A549 (cell line): Measurements from ENCODE around the gene CSNK1D. TPM values are rescaled to one million over a fixed set of nuclear protein-coding genes. Genes with fewer than 3 reads are reported as not detected.
A peak's percentile ranks its signal among the peaks of the same experiment; 100 is the strongest.

Source experiments
- ATAC-seq, 2 experiments: fragments of 200-7000 bp in 1 of 2; fragments of >200 bp in 1 of 2; cut with Nextera tagmentation in 1 of 2; cut with Tn5 transposase in 1 of 2; 3 replicates each; pipeline versions ENCODE4 v1.8.0 to v1.9.1; 2018 to 2020; ENCODE audit warnings: mild to moderate bottlenecking in 1 of 2, moderate library complexity in 1 of 2
- CTCF ChIA-PET: fragments of 300-600 bp; sonication (Branson Sonifier 250); formaldehyde crosslinking; extraction: SDS; loops from one replicate; lab custom pipeline; 2021; ENCODE audit warnings: antibody characterized with exemption, inconsistent platforms; lab: Yijun Ruan, JAX
- POLR2A ChIA-PET: fragments of 350-600 bp; formaldehyde crosslinking; extraction: SDS; loops from one replicate; lab custom pipeline; 2021; ENCODE audit warnings: antibody characterized with exemption, inconsistent platforms; lab: Yijun Ruan, JAX
- DNase-seq, 2 experiments: peaks; one replicate each; pipeline versions ENCODE4 v3.0.0 to v3.0.0-alpha.2; 2011 to 2016; ENCODE audit warnings: low read depth in 1 of 2, low spot score in 1 of 2
- FAIRE-seq: peaks from 2 replicates; lab custom pipeline; 2011; peaks lifted over from hg19 to GRCh38; lab: Jason Lieb, UNC
- H3K27ac ChIP-seq, 2 experiments: fragments of >200 bp; sonication (Bioruptor Twin); formaldehyde crosslinking; 3 replicates each; pipeline ENCODE4 v1.5.1; 2016 to 2017
- H3K4me1 ChIP-seq: fragments of >200 bp; sonication (Bioruptor Twin); formaldehyde crosslinking; 3 replicates; pipeline ENCODE4 v1.6.1; 2016
- H3K4me2 ChIP-seq: fragments of >200 bp; sonication (Bioruptor Twin); formaldehyde crosslinking; 3 replicates; pipeline ENCODE4 v1.6.1; 2016
- H3K4me3 ChIP-seq: fragments of >200 bp; sonication (Bioruptor Twin); formaldehyde crosslinking; 3 replicates; pipeline ENCODE4 v1.5.1; 2016
- H3K9me3 ChIP-seq: fragments of >200 bp; sonication (Bioruptor Twin); formaldehyde crosslinking; 3 replicates; pipeline ENCODE4 v1.6.1; 2016
- BHLHE40 ChIP-seq: IDR thresholded peaks from 2 replicates; pipeline ENCODE4 v1.6.1; 2012; ENCODE audit warnings: low read depth, low read length, inconsistent platforms
- CHD2 ChIP-seq: fragments of 150-350 bp; IDR thresholded peaks from 2 replicates; pipeline ENCODE4 v1.6.1; 2014; ENCODE audit warnings: low read length; ENCODE audit not compliant: partially characterized antibody
- CHD4 ChIP-seq: fragments of 200-600 bp; sonication (generic); IDR thresholded peaks from 2 replicates; pipeline ENCODE4 v1.6.1; 2016; ENCODE audit warnings: antibody characterized with exemption, mild to moderate bottlenecking, borderline replicate concordance
- FOSB ChIP-seq: fragments of 250-450 bp; sonication (Bioruptor Pico); IDR thresholded peaks from 2 replicates; pipeline ENCODE4 v1.5.0; 2020; ENCODE audit warnings: mild to moderate bottlenecking, moderate library complexity
- FOSL2 ChIP-seq, 2 experiments: fragments of 450-650 bp in 1 of 2; fragments of >200 bp in 1 of 2; sonication (Bioruptor Twin) in 1 of 2; formaldehyde crosslinking; IDR thresholded peaks; 2 replicates each; pipeline versions ENCODE4 v1.5.0 to v1.6.1; 2016 to 2020; ENCODE audit warnings: mild to moderate bottlenecking in 1 of 2, moderate library complexity in 1 of 2
- FOXS1 ChIP-seq: fragments of 250-450 bp; sonication (Bioruptor Pico); IDR thresholded peaks from 2 replicates; pipeline ENCODE4 v1.5.0; 2020; ENCODE audit warnings: mild to moderate bottlenecking, moderate library complexity
- HOXA7 ChIP-seq: fragments of 250-450 bp; sonication (Bioruptor Pico); IDR thresholded peaks from 2 replicates; pipeline ENCODE4 v1.5.0; 2020; ENCODE audit warnings: mild to moderate bottlenecking, moderate library complexity
- KDM5A ChIP-seq: fragments of 200-600 bp; sonication (generic); IDR thresholded peaks from 2 replicates; pipeline ENCODE4 v1.6.1; 2016; ENCODE audit warnings: antibody characterized with exemption, mild to moderate bottlenecking
- MYC ChIP-seq: IDR thresholded peaks from 2 replicates; pipeline ENCODE4 v1.6.1; 2012; ENCODE audit warnings: mild to moderate bottlenecking, inconsistent platforms, low read length, improper control_type of control experiment, borderline replicate concordance
- PHF8 ChIP-seq: fragments of 200-600 bp; sonication (generic); IDR thresholded peaks from 2 replicates; pipeline ENCODE4 v1.6.1; 2016; ENCODE audit warnings: low read depth, mild to moderate bottlenecking, antibody characterized with exemption, moderate library complexity, borderline replicate concordance
- POLR2AphosphoS2 ChIP-seq: conservative IDR thresholded peaks from 2 replicates; pipeline ENCODE4 v1.6.1; 2012; ENCODE audit warnings: low read length, improper control_type of control experiment, inconsistent platforms
- RARB ChIP-seq: fragments of 250-450 bp; sonication (Bioruptor Pico); IDR thresholded peaks from 2 replicates; pipeline ENCODE4 v1.8.0; 2021; ENCODE audit warnings: mild to moderate bottlenecking, moderate library complexity
- RCOR1 ChIP-seq: fragments of 150-350 bp; IDR thresholded peaks from 2 replicates; pipeline ENCODE4 v1.6.1; 2014; ENCODE audit warnings: antibody characterized with exemption, low read length, low read depth
- RNF2 ChIP-seq: fragments of 200-600 bp; sonication (generic); IDR thresholded peaks from 2 replicates; pipeline ENCODE4 v1.6.1; 2016; ENCODE audit warnings: low read depth, mild to moderate bottlenecking, antibody characterized with exemption, moderate library complexity, borderline replicate concordance
- SREBF2 ChIP-seq: fragments of 450-650 bp; IDR thresholded peaks from 2 replicates; pipeline ENCODE4 v1.6.1; 2014; ENCODE audit warnings: mild to moderate bottlenecking, moderate library complexity
- USF2 ChIP-seq: fragments of 450-650 bp; IDR thresholded peaks from 2 replicates; pipeline ENCODE4 v1.6.1; 2014; ENCODE audit warnings: antibody characterized with exemption
- ZC3H11A ChIP-seq: fragments of 450-650 bp; IDR thresholded peaks from 2 replicates; pipeline ENCODE4 v1.6.1; 2014; ENCODE audit warnings: antibody characterized with exemption, mild to moderate bottlenecking
- ZNF302 ChIP-seq: fragments of 250-450 bp; sonication (Bioruptor Pico); IDR thresholded peaks from 2 replicates; pipeline ENCODE4 v1.9.0; 2021; ENCODE audit warnings: inconsistent platforms, mild to moderate bottlenecking, moderate library complexity
- WGBS: methylation state at CpG from one replicate; pipeline ENCODE4 v1.1.6; 2017; ENCODE audit errors: missing lambda C conversion rate; 5-methylcytosine and 5-hydroxymethylcytosine counted together
- polyA plus RNA-seq, 4 experiments: library from polyadenylated mRNA; depleted of rRNA in 3 of 4; stranded (reverse); fragments of >200 nt; fragmentation: RNase III in 1 of 4; extraction: RNeasy Plus Mini Kit Qiagen cat#74134 plus additional on column Dnase treatment in 1 of 4; gene quantifications; 2 replicates in 3 of 4; 3 replicates in 1 of 4; pipeline ENCODE4 v1.2.3, GENCODE V29; 2011 to 2017
- TF ChIP-seq, protein P1 (sequence below): fragments of 200-600 bp; sonication (generic); IDR thresholded peaks from 2 replicates; pipeline ENCODE4 v1.6.1; 2016; ENCODE audit warnings: antibody characterized with exemption, mild to moderate bottlenecking, moderate library complexity
- TF ChIP-seq, protein P2 (sequence below): IDR thresholded peaks from 2 replicates; pipeline ENCODE4 v1.6.1; 2012; ENCODE audit warnings: low read depth, borderline replicate concordance
- TF ChIP-seq, protein P3 (sequence below): fragments of 250-450 bp; sonication (Bioruptor Pico); IDR thresholded peaks from 2 replicates; pipeline ENCODE4 v1.5.0; 2020; ENCODE audit warnings: low read depth, mild to moderate bottlenecking, moderate library complexity
- TF ChIP-seq, protein P4 (sequence below): fragments of >200 bp; sonication (Bioruptor Twin); formaldehyde crosslinking; IDR thresholded peaks from 3 replicates; pipeline ENCODE4 v1.6.1; 2016

The CSNK1D gene
- polyA plus RNA-seq, 2 of the 4 experiments (the other 2 are of a cell fraction): 130 to 163 TPM

GRCh38 chr17:82287013-82287867 lies 13.7 kb upstream of the CSNK1D start:
- Histone ChIP-seq H3K27ac (peak overlapping the region; percentile 87 to 88), H3K4me2 (peak overlapping the region; percentile 66)
- ATAC-seq: no peak
- TF ChIP-seq SREBF2: no peak
- no peak for TF ChIP-seq POLR2AphosphoS2
- TF ChIP-seq RCOR1: no peak
- TF ChIP-seq USF2: no peak
- TF ChIP-seq, protein P1, sequence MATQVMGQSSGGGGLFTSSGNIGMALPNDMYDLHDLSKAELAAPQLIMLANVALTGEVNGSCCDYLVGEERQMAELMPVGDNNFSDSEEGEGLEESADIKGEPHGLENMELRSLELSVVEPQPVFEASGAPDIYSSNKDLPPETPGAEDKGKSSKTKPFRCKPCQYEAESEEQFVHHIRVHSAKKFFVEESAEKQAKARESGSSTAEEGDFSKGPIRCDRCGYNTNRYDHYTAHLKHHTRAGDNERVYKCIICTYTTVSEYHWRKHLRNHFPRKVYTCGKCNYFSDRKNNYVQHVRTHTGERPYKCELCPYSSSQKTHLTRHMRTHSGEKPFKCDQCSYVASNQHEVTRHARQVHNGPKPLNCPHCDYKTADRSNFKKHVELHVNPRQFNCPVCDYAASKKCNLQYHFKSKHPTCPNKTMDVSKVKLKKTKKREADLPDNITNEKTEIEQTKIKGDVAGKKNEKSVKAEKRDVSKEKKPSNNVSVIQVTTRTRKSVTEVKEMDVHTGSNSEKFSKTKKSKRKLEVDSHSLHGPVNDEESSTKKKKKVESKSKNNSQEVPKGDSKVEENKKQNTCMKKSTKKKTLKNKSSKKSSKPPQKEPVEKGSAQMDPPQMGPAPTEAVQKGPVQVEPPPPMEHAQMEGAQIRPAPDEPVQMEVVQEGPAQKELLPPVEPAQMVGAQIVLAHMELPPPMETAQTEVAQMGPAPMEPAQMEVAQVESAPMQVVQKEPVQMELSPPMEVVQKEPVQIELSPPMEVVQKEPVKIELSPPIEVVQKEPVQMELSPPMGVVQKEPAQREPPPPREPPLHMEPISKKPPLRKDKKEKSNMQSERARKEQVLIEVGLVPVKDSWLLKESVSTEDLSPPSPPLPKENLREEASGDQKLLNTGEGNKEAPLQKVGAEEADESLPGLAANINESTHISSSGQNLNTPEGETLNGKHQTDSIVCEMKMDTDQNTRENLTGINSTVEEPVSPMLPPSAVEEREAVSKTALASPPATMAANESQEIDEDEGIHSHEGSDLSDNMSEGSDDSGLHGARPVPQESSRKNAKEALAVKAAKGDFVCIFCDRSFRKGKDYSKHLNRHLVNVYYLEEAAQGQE: no peak
- TF ChIP-seq ZC3H11A: no peak
- no peak for TF ChIP-seq FOSL2 (IDR thresholded peaks at IDR 0.05)
- no peak for TF ChIP-seq FOSL2 (CRISPR knock-in tag; IDR thresholded peaks at IDR 0.05)
- TF ChIP-seq, protein P2, sequence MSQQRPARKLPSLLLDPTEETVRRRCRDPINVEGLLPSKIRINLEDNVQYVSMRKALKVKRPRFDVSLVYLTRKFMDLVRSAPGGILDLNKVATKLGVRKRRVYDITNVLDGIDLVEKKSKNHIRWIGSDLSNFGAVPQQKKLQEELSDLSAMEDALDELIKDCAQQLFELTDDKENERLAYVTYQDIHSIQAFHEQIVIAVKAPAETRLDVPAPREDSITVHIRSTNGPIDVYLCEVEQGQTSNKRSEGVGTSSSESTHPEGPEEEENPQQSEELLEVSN: no peak
- peak; percentile 72; the same call in 1 of the 2 replicates for TF ChIP-seq FOSB (CRISPR knock-in tag)
- TF ChIP-seq FOXS1 (CRISPR knock-in tag): peak; percentile 18; the same call in 1 of the 2 replicates
- TF ChIP-seq, protein P3, sequence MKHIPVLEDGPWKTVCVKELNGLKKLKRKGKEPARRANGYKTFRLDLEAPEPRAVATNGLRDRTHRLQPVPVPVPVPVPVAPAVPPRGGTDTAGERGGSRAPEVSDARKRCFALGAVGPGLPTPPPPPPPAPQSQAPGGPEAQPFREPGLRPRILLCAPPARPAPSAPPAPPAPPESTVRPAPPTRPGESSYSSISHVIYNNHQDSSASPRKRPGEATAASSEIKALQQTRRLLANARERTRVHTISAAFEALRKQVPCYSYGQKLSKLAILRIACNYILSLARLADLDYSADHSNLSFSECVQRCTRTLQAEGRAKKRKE: no peak
- no peak; the same call in 1 of the 2 replicates for TF ChIP-seq CHD4
- no peak for TF ChIP-seq CHD2
- TF ChIP-seq HOXA7 (CRISPR knock-in tag): peak; percentile 69; the same call in 1 of the 2 replicates
- no peak for TF ChIP-seq KDM5A
- TF ChIP-seq MYC: no peak
- TF ChIP-seq RARB (CRISPR knock-in tag): no peak
- TF ChIP-seq BHLHE40: no peak
- no peak for TF ChIP-seq RNF2
- TF ChIP-seq PHF8: no peak
- TF ChIP-seq, protein P4, sequence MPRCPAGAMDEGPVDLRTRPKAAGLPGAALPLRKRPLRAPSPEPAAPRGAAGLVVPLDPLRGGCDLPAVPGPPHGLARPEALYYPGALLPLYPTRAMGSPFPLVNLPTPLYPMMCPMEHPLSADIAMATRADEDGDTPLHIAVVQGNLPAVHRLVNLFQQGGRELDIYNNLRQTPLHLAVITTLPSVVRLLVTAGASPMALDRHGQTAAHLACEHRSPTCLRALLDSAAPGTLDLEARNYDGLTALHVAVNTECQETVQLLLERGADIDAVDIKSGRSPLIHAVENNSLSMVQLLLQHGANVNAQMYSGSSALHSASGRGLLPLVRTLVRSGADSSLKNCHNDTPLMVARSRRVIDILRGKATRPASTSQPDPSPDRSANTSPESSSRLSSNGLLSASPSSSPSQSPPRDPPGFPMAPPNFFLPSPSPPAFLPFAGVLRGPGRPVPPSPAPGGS: no peak; the same call in 2 of the 3 replicates
- no peak for TF ChIP-seq ZNF302 (CRISPR knock-in tag)
- TF ChIP-seq, all 56 proteins: peak for 3
- DNase-seq (no peak), FAIRE-seq (no peak)
- Histone ChIP-seq H3K4me1 (peaks cover 49% of the 10 kb centered on the region), H3K4me3 (peak overlapping the region; percentile 6; the same call in 1 of the 3 replicates), H3K9me3 (peaks cover 11% of the 10 kb centered on the region)
- ChIA-PET CTCF (interaction anchor here (0.8 to 1.6 kb wide), 7 partner anchors 10 to 257 kb away, joined by 3 to 4 read pairs (median 3); no protein-coding TSS in a partner anchor), POLR2A (no interaction called here)
- 81% methylated on average over 9 of the region's 9 CpGs for WGBS
